Natural killer cell (primary cell): ENCODE measurements around the gene FAM98C. TPM values are rescaled to one million over a fixed set of nuclear protein-coding genes. Genes with fewer than 3 reads are reported as not detected.

Experiments used
- ATAC-seq, 3 donors: fragments of 150-1000 bp in 2 of 3; fragments of 200-7000 bp in 1 of 3; cut with Tn5 transposase; 1 replicate in 1 of 3; 2 replicates in 2 of 3; pipeline ENCODE4 v1.10.0; 2021; ENCODE audit warnings: mild to moderate bottlenecking in 2 of 3, moderate library complexity in 2 of 3
- DNase-seq, 2 donors: peaks; one replicate each; pipeline versions ENCODE4 v3.0.0 to v3.0.0-alpha.2; 2013 to 2021; ENCODE audit warnings: mixed read lengths in 1 of 2
- H3K27ac ChIP-seq: one replicate; pipeline ENCODE4 v1.5.1; 2013; ENCODE audit warnings: mild to moderate bottlenecking, low read length
- H3K27me3 ChIP-seq: one replicate; pipeline ENCODE4 v1.6.1; 2013; ENCODE audit warnings: low read length; ENCODE audit not compliant: control insufficient read depth, insufficient read depth
- H3K36me3 ChIP-seq: one replicate; pipeline ENCODE4 v1.6.1; 2013; ENCODE audit warnings: low read length; ENCODE audit not compliant: control insufficient read depth, insufficient read depth
- H3K4me1 ChIP-seq: one replicate; pipeline ENCODE4 v1.6.1; 2013; ENCODE audit warnings: low read length; ENCODE audit not compliant: control insufficient read depth, insufficient read depth
- H3K4me3 ChIP-seq: one replicate; pipeline ENCODE4 v1.5.1; 2013; ENCODE audit warnings: low read length
- H3K9me3 ChIP-seq: one replicate; pipeline ENCODE4 v1.6.1; 2013; ENCODE audit warnings: low read length; ENCODE audit not compliant: control insufficient read depth, insufficient read depth
- H3K27ac Mint-ChIP-seq, 2 donors: one replicate each; pipeline ENCODE4 v1.8.0; 2022; ENCODE audit warnings: mild to moderate bottlenecking in 2 of 2, mixed read lengths in 2 of 2, moderate library complexity in 1 of 2
- H3K27me3 Mint-ChIP-seq, 2 donors: one replicate each; pipeline ENCODE4 v1.8.0; 2022; ENCODE audit warnings: low read depth in 2 of 2, mixed read lengths in 2 of 2
- H3K36me3 Mint-ChIP-seq: one replicate; pipeline ENCODE4 v1.8.0; 2022; ENCODE audit warnings: mixed read lengths
- H3K4me1 Mint-ChIP-seq, 2 donors: one replicate each; pipeline ENCODE4 v1.8.0; 2022; ENCODE audit warnings: mixed read lengths in 2 of 2
- H3K4me3 Mint-ChIP-seq: one replicate; pipeline ENCODE4 v1.8.0; 2022; ENCODE audit warnings: mild to moderate bottlenecking, moderate library complexity, mixed read lengths
- H3K9me3 Mint-ChIP-seq, 2 donors: one replicate each; pipeline ENCODE4 v1.8.0; 2022; ENCODE audit warnings: mixed read lengths in 2 of 2
- WGBS: methylation state at CpG from one replicate; pipeline ENCODE4 v1.1.7; 2013; ENCODE audit warnings: missing lambda C conversion rate; ENCODE audit not compliant: insufficient coverage; 5-methylcytosine and 5-hydroxymethylcytosine counted together
- intact Hi-C: fragments of 100-400 bp; cut with micrococcal nuclease; formaldehyde crosslinking; loops from one replicate; pipeline ENCODE4 v1.14.2; 2022
- total RNA-seq, 4 donors: library from RNA; stranded (reverse); fragments of 120-200 nt in 1 of 4; gene quantifications; one replicate each; pipeline versions ENCODE4 v1.2.3 to v1.2.4, GENCODE V29; 2013 to 2022
- TF ChIP-seq, protein P1 (sequence below): fragments of 200-600 bp; IDR thresholded peaks from one replicate; pipeline ENCODE4 v1.8.0; 2022; ENCODE audit warnings: antibody characterized with exemption

The FAM98C gene
- total RNA-seq, 3 donors from 2014 or later (not counting 1 experiment from before 2014, with no cell fraction given): 36.9 to 42.1 (median 41.6) TPM

DNA sequence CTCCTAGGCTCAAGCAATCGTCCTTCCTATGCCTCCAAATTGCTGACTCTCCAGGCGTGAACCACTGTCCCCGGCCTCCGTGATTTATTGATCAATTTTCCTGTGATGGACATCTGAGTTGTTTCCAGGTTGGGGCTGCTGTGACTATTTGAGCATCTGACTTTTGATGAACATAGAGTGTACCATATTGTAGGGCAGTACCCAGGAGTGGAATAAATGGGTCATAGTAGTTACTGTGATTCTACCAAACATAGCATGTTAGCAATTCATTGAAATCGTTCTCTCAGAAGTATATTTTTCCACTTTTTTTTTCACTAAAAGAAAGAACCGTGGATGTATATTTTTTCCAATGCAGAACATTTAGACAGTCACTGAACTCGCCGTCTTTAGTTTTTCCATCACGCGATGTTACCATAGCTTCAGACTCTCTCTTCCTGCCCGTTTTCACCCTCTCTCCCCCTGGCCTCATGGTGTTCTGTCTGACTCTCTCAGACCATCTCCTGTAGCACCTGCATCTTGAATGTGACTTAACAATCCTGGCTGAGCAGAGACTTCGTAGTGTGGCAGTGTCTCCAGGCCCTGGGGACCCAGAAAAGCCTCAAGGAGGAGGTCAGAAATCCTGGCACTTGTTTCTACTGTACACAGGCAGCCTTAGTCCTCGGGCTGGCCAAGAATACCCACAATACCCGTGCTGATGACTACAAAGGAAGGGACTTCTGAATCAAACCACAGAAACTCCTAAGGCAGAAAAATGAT is 26.3 kb downstream of the FAM98C start:
- Mint-ChIP-seq H3K27ac (no peak overlapping the region), H3K27me3 (peaks cover 8 to 11% of the 10 kb centered on the region in 2 donors), H3K36me3 (no peaks in the 10 kb centered on the region), H3K4me1 (peaks cover 11 to 23% of the 10 kb centered on the region in 2 donors), H3K4me3 (no peak overlapping the region), H3K9me3 (no peaks in the 10 kb centered on the region)
- TF ChIP-seq, protein P1, sequence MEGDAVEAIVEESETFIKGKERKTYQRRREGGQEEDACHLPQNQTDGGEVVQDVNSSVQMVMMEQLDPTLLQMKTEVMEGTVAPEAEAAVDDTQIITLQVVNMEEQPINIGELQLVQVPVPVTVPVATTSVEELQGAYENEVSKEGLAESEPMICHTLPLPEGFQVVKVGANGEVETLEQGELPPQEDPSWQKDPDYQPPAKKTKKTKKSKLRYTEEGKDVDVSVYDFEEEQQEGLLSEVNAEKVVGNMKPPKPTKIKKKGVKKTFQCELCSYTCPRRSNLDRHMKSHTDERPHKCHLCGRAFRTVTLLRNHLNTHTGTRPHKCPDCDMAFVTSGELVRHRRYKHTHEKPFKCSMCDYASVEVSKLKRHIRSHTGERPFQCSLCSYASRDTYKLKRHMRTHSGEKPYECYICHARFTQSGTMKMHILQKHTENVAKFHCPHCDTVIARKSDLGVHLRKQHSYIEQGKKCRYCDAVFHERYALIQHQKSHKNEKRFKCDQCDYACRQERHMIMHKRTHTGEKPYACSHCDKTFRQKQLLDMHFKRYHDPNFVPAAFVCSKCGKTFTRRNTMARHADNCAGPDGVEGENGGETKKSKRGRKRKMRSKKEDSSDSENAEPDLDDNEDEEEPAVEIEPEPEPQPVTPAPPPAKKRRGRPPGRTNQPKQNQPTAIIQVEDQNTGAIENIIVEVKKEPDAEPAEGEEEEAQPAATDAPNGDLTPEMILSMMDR: no peak
- Histone ChIP-seq H3K4me1 (peaks cover 16% of the 10 kb centered on the region), H3K27ac (no peak overlapping the region), H3K9me3 (no peaks in the 10 kb centered on the region), H3K27me3 (peaks cover 6% of the 10 kb centered on the region), H3K4me3 (no peak overlapping the region), H3K36me3 (no peaks in the 10 kb centered on the region)
- intact Hi-C loops: no loop called here
- 63% methylated on average over 14 of the region's 14 CpGs for WGBS
- DNase-seq: no peak
- no peak for ATAC-seq

DNA sequence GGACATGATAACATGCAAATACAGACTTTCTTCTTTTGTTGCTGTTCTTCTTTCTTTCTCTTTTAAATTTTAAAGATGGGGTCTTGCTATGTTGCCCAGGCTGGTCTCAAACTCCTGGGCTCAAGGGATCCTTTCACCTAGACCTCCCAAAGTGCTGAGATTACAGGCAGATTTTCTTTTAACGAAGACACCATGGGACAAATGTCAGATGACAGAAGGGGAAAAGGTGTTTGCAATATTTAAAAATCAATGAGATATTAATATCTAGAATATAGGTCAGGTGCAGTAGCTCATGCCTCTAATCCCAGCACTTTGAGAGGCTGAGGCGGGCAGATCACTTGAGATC is 26.9 kb downstream of the FAM98C start:
- Mint-ChIP-seq H3K4me1 (peaks cover 11 to 27% of the 10 kb centered on the region in 2 donors), H3K27me3 (peaks cover 13 to 16% of the 10 kb centered on the region in 2 donors), H3K9me3 (no peaks in the 10 kb centered on the region), H3K4me3 (no peak overlapping the region), H3K27ac (no peak overlapping the region), H3K36me3 (no peaks in the 10 kb centered on the region)
- no peak overlapping the region for H3K27ac ChIP-seq
- intact Hi-C loops: no loop called here
- DNase-seq (no peak), ATAC-seq (no peak)
- H3K4me1 ChIP-seq: peaks cover 16% of the 10 kb centered on the region
- no peaks in the 10 kb centered on the region for H3K36me3 ChIP-seq
- no peak overlapping the region for H3K4me3 ChIP-seq
- TF ChIP-seq, protein P1: no peak
- H3K27me3 ChIP-seq: peaks cover 11% of the 10 kb centered on the region
- WGBS: 91% methylated on average over 2 of the region's 2 CpGs
- H3K9me3 ChIP-seq: no peaks in the 10 kb centered on the region

DNA sequence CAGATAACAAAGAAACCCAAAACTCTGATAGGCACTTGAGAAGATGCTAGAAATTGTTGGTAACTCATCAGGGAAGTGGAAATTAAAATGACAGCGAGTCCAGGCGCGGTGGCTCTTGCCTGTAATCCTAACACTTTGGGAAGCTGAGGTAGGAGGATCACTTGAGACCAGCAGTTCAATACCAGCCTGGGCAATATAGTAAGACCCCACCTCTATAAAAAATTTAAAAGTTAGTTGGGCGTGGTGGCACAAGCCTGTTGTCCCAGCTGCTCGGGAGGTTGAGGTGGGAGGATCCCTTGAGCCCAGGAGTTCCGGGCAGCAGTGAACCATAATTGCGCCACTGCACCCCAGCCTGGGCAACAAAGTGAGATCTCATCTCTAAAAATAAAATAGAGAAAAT is 28.0 kb downstream of the FAM98C start:
- no peak overlapping the region for H3K27ac ChIP-seq
- Mint-ChIP-seq H3K36me3 (no peaks in the 10 kb centered on the region), H3K4me1 (peaks cover 11 to 20% of the 10 kb centered on the region in 2 donors), H3K9me3 (no peaks in the 10 kb centered on the region), H3K27me3 (peaks cover 13 to 16% of the 10 kb centered on the region in 2 donors), H3K27ac (no peak overlapping the region), H3K4me3 (no peak overlapping the region)
- intact Hi-C loops: no loop called here
- WGBS: 91% methylated on average over 6 of the region's 7 CpGs
- H3K4me1 ChIP-seq: peaks cover 10% of the 10 kb centered on the region
- TF ChIP-seq, protein P1: no peak
- DNase-seq (no peak), ATAC-seq (no peak)
- no peaks in the 10 kb centered on the region for H3K9me3 ChIP-seq
- H3K4me3 ChIP-seq: no peak overlapping the region
- peaks cover 14% of the 10 kb centered on the region for H3K27me3 ChIP-seq
- no peaks in the 10 kb centered on the region for H3K36me3 ChIP-seq
